ENCODE measurements around the gene CDYL. TPM values are rescaled to one million over a fixed set of nuclear protein-coding genes. Genes with fewer than 3 reads are reported as not detected.

Gene CDYL
- total and polyA plus RNA-seq, 8 donors = 3.4 to 15.3 (median 10.2) TPM

GRCh38 chr6:4961322-4962168 lies 185.3 kb downstream of the CDYL start:
- H3K9me3 ChIP-seq = no peaks in the 10 kb centered on the region
- H3K27me3 ChIP-seq = no peaks in the 10 kb centered on the region
- no peaks in the 10 kb centered on the region for H3K4me1 ChIP-seq
- no peak overlapping the region for H3K4me3 ChIP-seq
- H3K27ac ChIP-seq = no peak overlapping the region
- intact Hi-C loops (cut with DNase I) = no loop called here
- 71 to 88% methylated on average over 10 of the region's 10 CpGs for WGBS, 2 donors
- FAIRE-seq (no peak), DNase-seq (no peak), ATAC-seq (no peak)
- H3K36me3 ChIP-seq = no peaks in the 10 kb centered on the region
- TF ChIP-seq CTCF (IDR thresholded peaks at IDR 0.05) = no peak

- Histone ChIP-seq H3K9me3 (no peaks in the 10 kb centered on the region), H3K36me3 (no peaks in the 10 kb centered on the region), H3K4me1 (no peaks in the 10 kb centered on the region), H3K27ac (no peak overlapping the region), H3K4me3 (no peak overlapping the region), H3K27me3 (no peaks in the 10 kb centered on the region)
- FAIRE-seq (no peak), ATAC-seq (no peak), DNase-seq (no peak)
- 59 to 69% methylated on average over 2 of the region's 2 CpGs for WGBS, 2 donors
- intact Hi-C loops (cut with DNase I) = no loop called here
- TF ChIP-seq CTCF (IDR thresholded peaks at IDR 0.05) = no peak
These were observed 186.7 kb downstream of the CDYL start for GRCh38 chr6:4962905-4963304.

GRCh38 chr6:4964675-4965561 lies 188.7 kb downstream of the CDYL start:
- FAIRE-seq (no peak), DNase-seq (no peak), ATAC-seq (no peak)
- Histone ChIP-seq H3K9me3 (no peaks in the 10 kb centered on the region), H3K4me3 (no peak overlapping the region), H3K4me1 (no peaks in the 10 kb centered on the region), H3K27me3 (no peaks in the 10 kb centered on the region), H3K36me3 (no peaks in the 10 kb centered on the region), H3K27ac (no peak overlapping the region)
- WGBS, 2 donors = 57 to 60% methylated on average over 22 of the region's 22 CpGs
- no peak for TF ChIP-seq CTCF (IDR thresholded peaks at IDR 0.05)
- intact Hi-C loops (cut with DNase I) = no loop called here

- Histone ChIP-seq H3K4me1 (no peaks in the 10 kb centered on the region), H3K27me3 (no peaks in the 10 kb centered on the region), H3K27ac (no peak overlapping the region), H3K36me3 (no peaks in the 10 kb centered on the region), H3K4me3 (no peak overlapping the region), H3K9me3 (no peaks in the 10 kb centered on the region)
- FAIRE-seq (no peak), ATAC-seq (no peak), DNase-seq (no peak)
- no peak for TF ChIP-seq CTCF (IDR thresholded peaks at IDR 0.05)
- intact Hi-C loops (cut with DNase I) = no loop called here
- 65 to 69% methylated on average over 8 of the region's 8 CpGs for WGBS, 2 donors
These were observed 189.6 kb downstream of the CDYL start for GRCh38 chr6:4965562-4966389.
